EL (cell line): ENCODE data around the gene PLEKHM3.
"Not testable (repeated sequence)": the region's sequence is repeated elsewhere in the genome, so short reads cannot be mapped to it uniquely, and the experiment has no call there.

Experiments used
- DNase-seq: peaks from one replicate; pipeline ENCODE4 v3.0.0-alpha.2; 2016

Gene PLEKHM3

DNA sequence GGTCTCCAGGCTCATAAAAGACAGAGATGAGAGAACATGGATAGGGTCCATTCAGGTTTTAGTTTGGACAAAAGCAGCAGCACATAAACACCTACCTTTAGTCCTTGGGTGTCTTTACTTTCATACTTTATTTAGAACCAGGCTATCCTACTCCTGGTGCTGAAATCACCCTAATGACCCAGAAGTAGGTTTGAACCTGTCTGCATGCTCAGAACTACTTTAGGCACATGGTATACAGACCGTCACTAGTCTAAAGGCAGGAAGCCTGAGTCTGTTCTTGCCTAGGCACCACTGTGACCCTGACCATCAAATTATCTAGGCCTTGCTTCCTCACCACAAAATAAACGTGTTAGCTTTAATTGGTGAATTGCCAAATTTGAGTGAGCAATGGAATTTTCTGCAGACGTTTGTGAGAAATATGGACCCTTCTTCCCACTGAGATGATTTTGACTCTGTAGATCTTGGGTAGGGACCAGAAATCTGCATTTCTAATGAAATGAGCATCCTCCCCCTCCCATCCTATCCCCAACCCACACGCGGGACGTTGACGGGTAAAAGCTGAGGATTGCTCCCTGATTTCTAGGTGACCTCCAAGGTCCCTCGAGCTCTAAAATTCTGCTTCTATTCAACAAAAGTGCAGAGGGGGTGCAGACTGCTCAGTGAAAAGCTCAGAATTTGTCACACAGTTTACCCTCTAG, 75.1 kb downstream of the PLEKHM3 start:
- no peak for DNase-seq

DNA sequence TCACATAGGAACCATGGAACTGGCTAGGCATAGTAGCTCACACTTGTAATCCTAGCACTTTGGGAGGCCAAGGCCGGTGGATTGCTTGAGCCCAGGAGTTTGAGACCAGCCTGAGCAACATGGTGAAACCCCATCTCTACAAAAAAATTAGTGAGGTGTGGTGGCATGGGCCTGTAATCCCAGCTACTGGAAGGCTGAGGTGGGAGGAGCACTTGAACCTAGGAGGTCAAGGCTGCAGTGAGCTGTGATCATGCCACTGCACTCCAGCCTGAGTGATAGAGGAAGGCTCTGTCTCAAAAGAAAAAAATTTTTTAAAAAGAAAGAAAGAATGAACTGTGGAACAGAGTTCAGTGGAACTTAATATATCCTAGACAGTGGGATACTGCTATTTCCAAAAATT, 76.1 kb downstream of the PLEKHM3 start:
- DNase-seq = not testable (repeated sequence)

DNA sequence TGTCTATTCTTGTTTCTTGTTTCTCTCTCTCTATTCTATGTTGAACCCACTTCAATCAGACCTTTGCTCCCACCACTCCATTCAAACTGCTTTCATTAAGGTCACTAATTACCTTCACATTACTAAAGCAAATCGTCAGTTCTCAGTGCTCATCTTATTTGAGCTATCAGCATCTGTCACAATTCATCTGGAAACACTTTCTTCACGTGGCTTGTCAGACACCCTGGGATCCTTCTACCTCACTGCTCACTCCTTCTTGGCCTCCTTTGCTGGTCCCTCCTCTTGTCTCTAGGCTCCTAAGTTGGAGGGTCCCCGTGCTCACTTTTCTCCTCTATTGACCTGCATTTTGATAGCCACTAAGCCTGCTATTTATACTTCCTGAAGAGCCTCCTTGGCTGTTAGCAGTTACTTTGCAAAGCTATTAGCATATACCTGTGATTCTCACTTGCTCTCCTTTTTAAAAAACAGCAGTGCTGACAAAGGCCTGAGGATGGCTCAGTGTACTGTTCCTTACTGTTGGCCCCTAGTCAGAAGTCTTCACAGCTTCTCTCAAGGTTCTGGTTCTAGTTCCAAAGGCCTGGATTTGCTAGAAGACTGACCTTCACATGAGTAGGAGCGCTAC, 80.2 kb downstream of the PLEKHM3 start:
- no peak for DNase-seq

DNA sequence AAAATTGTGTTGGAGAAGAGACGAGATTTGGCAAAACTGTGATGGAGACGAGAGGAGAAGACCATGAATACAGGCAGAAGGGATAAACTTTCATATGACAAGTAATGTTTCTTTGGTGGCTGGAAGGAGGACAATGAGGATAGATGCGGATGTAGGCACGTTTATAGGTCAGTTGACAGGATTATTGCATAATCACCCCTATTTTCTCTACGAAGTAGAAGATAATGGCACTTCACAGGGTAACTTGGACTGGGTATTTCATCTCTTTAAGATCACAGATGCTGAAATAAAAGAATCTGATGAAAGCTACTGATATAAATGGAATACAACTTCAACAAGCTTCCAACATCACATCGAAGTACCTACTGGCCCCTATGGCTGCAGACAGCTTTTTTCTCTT, 81.0 kb downstream of the PLEKHM3 start:
- no peak for DNase-seq

DNA sequence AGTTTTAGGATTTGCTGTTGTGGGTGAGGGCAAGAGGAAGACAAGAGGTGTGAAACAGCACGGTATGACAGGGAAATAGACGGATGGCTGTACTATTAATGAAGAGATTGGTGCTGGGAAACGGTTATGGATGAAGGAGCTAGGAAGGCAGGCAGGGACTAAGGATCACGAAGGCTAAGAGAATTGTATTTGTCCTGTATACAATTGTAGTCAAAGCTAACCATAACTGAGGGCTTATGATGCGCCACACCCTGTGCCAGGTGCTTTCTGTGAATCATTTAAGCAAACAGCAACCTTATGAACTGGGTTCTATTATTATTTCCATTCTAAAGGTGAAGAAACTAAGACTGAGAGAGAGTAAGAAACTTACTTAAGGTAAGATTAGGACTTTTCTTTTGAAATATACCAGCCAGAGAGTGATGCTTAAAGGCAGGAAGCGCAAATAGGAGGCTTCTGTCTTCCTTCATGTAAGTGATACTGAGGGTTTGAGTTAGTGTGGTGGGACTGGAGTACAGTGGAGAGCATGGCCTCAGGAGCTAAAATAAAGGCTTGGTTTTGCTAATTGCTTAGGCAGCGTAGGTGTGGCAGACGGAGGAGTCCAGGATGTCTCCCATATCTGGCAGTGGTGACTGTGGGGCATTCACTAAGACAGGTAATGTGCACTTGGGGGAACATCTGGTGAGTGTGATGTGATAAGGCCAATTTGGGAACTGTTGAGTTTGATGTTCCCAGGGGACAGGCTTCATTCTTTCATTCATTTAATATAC, 85.8 kb downstream of the PLEKHM3 start:
- DNase-seq = no peak

DNA sequence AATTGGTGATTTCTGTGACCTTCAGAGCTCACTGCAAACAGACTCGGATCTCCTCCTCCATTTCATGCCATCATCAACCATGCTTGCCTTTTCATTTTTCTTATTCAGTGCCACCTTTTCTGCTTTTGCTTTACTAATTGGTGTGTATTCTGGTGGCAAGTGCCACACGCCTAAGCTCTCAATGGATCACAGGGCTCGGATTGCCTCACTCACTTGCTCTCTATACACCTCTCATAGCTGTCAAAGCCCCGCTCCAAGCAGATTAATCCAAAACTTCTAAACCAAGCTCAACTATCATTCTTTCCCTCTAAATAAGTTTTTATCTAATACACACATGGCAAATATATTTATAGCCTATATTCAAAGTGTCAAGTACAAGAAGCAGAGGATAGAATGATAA, 86.4 kb downstream of the PLEKHM3 start:
- DNase-seq = no peak

DNA sequence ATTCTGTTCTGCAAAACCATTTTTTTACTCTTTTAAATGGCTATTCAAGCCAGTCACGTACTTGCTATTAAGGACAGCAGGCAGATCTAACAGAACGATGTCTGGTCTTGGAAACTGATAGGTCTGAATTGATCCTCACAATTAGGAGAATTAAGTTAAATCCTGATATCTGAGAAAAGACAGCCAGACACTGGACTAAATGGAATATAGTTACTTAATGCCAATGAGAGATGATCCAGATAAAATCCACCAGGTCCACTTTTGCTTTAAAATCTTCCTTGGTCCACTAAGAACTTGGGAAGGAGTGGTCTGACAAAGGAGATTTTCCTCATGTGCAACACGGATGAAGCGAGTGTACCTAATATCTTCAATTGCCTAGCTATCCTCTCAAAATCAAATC, 86.9 kb downstream of the PLEKHM3 start:
- no peak for DNase-seq

DNA sequence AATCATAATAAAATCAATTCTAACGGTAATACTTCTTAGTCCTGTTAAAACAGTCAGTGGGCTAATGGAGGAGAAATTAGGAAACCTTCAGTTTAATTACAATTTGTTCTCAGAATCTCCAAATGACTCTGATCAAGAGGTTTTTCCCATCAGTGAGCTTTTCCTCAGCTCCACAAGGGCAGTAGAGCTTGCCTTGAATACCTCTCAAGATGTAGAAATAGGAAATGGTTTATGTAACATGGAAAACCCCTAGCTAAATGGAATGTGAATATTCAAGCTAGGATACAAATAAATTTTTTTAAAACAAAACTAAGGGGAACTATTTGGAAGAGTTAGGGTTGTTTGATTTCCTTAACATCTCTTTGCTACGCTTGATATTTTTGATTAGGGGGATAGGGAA, 87.5 kb downstream of the PLEKHM3 start:
- DNase-seq = no peak

DNA sequence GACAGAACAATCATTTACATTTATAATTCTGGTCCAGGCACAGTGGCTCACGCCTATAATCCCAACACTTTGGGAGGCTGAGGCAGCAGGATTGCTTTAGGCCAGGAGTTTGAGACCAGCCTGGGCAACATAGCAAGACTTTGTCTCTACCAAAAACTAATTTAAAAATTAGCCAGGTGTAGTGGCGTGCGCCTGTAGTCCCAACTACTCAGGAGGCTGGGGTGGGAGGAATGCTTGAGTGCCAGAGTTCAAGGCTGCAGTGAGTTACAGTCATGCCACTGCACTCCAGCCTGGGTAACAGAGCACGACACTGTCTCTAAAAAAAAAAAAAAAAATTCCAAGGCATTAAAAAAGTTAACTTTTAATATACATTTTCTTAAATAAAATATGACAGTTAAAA, 88.1 kb downstream of the PLEKHM3 start:
- no peak for DNase-seq

DNA sequence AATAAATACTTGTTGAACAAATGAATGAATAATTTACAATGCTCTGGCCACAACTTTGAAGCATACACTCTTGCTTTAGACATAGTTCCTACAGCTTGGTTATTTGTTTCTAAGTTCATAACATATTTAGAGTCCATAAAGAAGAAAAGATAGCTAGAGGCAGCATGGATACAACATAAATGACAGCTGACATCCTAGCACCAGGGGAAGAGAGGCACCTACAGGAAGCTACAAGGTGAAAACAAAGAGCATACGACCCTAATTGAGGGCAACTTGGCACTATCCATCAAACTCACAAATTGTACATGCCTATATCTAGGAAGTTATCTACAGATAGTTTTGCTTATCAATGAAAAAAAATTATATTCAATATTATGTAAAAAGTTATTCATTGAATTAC, 88.9 kb downstream of the PLEKHM3 start:
- DNase-seq = no peak

DNA sequence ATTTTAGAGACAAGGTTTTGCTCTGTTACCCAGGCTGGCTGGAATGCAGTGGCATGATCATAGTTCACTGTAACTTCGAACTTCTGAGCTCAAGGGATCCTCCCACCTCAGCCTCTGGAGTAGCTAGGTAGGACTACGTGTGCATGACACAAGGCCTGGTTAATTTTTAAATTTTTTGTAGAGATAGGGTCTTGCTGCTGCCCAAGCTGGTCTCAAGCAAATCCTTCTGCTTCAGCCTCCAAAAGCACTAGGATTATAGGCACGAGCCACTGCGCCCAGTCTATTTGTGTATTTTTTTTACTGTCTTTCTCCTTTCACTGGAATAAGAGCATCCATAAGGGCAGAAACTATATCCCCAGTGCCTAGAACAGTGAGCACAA, 89.3 kb downstream of the PLEKHM3 start:
- DNase-seq = no peak

DNA sequence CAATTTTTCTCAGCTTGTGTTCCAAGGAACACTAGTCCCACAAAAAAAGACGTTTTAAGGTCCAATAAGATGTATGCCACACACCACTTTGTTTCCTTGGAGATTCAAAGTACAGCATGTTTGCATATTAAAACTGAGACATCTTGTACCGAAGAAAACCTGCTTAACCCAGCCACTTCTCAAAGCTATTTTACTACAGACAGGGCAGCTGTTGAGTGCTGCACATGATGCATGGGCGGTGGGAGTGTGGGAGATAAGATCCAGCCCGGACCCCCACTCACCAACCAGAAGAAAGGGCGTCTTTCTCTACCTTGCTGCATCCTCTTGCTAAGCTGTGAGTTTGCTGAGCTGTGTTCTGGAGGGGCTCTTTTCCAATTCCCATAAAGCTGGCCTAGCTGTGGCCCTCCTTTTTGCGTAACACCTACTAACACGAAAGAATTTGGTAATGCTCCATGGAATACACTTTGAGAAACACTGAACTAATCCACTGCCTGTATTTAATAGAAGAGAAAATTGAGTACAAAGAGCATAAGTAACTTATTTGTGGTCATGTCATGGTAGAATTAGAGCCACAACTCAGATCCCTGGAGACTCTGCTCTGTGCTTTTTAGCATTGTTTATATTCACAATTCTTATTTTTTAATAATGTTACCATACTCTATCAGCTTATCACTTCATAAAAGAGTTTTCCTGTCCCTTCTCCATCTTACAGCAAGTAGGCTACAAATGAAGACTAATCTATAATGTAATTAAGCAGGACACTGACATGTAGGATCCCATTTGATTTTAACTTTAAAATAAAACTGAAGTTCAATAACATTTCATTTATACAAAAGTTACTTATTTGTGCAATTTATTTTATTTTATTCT, 90.0 kb downstream of the PLEKHM3 start:
- no peak for DNase-seq

DNA sequence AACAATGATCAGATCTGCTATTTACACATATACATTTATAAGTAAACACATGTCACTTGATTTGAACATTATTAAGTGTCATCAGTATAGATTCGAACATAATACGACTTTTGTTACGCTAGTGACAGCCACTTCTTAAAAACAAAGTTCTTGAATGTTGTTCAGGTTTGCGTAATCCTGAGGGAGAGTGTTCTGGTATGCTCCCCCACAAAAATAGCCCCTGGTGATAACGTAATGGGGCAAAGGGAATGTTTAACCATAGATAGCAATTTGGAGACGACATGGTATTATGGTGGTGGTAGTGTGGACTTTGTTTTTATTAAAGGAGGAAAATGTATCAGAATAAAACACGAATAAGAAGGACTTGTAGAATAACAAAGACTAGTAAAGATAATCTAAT, 90.6 kb downstream of the PLEKHM3 start:
- DNase-seq = no peak

DNA sequence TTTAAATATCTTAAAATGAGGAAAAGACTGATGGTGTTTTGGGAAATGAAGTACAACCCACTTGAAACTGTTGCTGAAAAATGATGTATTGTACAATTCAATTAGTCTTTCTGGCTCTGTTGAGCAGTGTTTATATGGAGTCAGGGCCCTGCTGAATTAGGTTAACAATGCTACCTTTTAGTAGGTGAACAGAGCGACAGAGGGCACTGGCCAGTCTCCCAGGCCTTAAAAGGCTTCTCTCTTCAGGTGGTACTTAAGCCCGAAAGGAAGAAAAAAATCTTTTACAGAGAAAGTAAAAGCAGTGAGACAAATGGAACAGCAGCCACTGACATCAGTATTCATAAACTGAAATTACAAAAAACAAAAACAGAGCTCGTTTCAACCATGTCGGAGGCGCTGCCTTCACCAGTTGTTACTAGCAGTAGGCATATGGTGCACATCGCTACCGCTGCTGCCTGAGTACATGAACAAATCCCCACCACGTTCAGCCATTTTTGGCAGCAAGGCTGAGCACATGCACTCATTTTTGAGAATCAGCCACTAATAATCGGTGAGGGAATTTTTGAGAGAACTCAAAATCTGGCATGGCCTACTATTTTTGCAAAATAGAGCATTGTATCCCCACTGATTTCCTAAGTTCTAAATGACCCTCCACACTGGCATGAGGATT, 91.8 kb downstream of the PLEKHM3 start:
- no peak for DNase-seq

DNA sequence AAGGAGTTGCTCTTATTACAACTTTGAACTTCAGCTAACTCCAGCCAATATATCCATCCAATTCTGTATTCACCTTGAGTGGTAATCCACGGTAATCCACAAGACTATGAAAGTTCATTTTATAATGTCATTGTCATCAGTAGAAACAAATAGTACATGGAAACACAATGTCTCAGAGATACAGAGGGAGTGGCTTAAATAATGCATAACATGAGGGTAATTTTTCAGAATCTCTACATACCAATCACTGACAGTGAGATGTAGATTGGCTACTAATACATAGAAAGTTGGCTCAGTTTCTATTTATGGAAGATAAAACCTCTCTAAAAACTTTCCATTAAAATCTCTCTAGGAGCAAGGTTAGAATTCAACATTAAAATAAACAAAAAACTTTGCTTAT, 93.2 kb downstream of the PLEKHM3 start:
- DNase-seq = no peak

DNA sequence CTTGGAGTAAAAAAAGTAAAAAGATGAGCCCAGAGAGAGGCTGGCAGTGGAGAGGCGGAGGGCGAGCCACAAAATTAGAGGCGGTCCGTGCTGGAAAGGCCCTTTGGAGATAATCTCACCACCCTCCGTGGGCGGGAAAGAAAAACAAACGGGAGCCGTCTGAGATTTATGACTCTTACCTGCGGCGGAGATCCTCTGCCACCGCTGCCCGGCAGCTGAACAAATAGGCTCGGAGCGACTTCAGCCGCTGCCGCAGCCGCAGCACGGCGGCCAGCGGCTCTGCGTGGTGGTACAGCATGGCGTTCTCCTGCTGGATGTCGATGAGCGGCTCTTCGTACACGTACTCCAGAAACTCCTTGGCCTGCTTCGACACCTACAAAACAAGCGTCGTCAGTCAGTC, 94.6 kb downstream of the PLEKHM3 start:
- DNase-seq = no peak

DNA sequence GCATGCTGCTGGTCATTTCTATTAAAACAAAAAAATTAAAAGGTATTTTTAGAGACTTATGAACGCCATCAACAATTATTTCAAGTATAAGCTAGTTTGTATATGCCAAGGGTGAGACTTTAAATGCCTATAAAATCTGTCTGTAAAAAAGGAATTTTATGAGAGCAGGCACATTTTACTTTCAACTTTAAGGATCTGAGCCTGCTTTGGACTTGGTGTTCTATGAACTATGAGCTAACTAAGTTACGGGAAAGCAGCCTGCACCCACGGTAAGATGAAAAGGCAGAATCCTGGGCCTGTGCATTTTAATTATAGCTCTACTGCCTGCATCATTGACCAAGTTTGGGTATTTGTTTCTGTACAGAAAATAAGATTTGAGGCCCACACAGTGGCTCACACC, 95.4 kb downstream of the PLEKHM3 start:
- DNase-seq = no peak

DNA sequence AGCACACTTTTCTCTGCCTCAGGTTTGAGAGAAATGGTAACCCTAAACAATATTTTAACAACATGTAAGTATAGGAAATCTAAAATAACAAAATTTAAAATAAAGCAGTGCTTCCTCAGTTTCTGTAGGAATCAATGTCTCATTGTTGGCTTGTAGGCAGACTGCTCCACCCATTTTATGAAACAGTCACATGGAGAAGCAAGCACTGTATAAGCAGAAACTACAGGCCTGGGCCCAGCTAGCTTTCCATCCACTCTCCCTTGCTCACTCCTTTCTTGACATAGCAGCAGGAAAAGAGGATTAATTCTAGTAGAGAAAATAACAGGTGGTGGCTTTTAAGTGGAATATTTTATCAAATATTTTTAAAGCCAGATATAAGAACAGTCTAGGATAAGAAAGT, 97.2 kb downstream of the PLEKHM3 start:
- DNase-seq = no peak

DNA sequence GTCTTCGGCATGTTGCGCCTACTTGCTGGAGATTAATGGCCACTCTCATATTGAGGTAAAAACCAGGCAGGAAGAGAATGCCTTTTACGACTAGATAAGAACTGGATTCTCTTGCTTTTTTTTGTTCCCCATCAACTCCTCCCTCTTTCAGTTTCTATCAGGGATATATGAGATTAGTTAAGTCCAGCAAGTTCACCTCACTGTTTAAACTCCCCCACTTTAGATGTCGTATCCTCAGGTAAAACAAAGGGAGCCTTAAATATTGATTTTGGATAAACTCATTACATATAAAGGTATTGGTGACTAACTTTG, 98.4 kb downstream of the PLEKHM3 start:
- no peak for DNase-seq

DNA sequence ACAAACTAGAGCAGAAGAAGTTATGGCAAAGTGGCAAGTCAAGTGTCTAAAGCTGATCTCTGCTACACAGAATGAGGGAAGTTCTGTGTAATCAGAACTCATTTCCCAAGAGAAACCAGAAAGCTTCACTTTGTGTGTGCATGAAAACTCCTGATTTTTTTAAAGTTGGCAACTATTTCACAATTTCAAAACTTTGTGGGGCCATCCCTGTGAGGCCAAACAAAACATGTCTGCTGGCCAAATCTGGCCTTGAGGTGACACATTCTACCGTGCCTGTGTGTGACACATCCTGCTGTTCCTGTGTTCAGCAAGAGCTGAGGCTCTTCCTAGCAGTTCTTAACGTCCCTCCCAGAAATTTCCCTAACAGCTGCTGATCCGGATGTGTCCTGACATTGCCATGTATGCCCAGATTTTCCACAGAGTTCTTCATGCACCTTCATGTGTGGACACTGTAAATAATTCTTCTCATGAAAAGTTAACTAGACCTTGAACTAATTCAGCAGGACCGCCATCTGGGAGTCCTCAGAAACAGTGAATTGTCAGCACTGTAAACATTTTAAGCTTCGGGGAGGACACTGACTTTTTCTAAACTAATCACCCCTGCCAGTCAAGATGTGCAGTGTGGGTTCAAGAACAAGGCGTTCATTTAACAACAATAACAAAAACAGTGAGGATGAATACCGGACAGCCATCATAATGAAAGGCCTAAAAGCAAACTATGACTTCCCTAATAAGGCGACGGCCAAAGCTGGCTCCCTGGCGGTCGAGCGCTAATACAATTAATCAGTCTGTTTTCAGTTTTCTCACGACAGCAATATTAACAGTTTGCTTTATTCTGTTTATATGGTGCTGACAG, 99.0 kb downstream of the PLEKHM3 start:
- peak; percentile 68 for DNase-seq

DNA sequence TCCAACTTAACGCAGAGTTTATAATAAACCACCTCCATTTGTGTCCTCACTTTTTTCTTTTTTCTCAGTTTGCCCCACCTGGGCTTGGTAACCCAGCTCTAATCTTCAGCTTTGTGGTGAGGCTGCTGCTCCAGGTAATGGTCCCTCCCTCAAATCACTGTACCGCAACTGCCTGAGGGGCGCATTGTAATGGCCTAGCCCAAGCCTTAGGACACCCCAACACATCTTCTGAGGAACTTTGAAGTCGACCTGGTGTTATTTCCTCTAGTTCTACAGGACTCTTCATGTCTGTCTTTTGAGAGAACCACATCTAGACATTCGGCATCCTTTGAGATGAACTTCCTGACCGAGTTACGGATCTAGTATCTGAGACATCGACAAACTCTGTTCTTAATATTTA, 99.7 kb downstream of the PLEKHM3 start:
- no peak for DNase-seq

DNA sequence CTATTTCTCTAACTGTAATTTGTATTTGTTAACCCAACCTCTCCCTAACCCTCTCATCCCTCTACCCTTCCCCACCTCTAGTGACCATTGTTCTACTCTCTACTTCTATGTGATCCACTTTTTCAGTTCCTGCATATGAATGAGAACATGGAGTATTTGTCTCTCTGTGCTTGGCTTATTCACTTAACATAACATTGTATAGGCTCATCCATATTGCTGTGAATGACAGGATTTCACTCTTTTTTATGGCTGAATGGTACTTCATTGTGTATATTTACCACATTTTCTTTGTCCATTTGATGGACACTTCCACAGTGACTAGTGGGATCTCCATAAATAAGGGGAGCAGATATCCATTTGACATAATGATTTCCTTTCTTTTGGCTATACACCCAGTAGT, 103.7 kb downstream of the PLEKHM3 start:
- no peak for DNase-seq
